Measurements from ENCODE around the gene IRF4.

Gene IRF4

DNA sequence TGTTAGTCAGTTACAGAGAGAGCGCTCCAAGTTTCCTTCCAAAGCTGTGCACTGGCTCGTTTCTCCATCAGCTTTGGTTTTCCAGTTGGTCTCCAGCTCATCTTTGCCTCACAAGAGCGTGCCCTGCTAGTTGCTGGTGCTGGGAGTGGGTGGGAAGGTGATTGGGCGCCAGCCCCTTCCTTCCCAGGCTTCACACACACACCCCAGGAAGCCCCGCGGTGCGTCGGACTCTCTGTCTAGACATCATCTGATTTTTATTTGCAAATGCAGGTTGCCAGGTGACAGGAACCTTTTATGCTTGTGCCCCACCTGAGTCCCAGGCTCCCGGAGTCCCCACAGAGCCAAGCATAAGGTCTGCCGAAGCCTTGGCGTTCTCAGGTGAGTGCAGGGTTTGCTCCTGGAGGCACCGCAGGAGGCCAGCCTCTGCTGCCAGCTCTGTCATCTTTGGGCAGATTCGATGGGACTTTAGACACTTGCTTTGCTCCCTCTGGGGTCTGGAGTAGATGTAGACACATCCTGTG, 7.1 kb downstream of the IRF4 start:
- no peak for DNase-seq (ENCODE audit: low spot score)

DNA sequence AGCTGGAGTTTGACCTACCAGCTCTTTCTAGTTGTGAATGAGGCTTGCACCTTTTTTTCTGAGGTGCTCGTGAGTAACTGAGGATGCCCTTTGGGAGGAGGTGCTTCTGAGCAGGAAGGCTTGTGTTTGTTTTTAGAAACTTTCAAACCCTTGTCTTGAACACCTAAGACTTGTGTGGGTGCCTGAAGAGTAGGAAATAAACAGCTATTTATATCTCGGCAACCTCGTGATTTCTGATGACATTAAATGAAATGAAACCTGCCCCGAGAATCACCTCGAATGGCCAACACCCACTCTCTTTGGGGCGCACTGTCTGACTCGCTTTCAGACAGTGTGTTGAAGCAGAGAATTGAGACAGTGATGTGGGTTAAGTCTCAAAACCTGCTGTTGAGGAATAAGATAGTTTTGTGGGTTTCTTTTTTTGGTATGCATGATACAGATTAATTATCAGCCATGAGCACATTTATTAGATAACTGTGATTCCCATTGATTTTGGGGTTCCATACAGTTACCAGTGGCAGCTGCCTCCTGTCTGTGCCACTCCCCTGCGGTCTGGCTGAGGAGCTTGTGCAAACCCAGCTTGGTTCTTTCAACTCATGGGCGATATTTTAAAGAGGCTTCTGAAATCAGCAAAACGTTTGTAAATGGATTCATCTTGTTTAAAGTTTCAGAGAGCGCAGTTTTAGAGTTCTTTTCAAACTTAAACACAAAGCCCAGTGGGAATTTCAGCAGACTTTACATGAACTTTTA, 8.4 kb downstream of the IRF4 start:
- no peak for DNase-seq (ENCODE audit: low spot score)

DNA sequence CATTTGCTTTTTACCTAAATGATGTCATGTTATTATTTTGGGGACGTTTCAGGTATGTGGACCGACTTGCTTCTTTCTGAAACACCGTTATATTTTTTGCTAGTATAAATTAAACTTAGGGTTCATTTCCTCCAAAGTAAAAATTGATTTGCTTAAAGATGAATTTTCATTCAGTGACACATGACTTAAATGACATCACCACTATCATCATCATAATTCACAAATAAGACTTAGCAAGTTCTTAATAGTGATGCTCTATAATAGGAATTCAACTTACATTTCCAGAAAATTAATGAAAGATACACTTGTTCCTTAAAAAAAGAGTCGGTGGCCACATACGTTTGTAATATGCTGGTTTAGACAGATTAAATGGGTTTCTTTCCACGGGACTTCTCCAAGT, 9.3 kb downstream of the IRF4 start:
- no peak for DNase-seq (ENCODE audit: low spot score)

DNA sequence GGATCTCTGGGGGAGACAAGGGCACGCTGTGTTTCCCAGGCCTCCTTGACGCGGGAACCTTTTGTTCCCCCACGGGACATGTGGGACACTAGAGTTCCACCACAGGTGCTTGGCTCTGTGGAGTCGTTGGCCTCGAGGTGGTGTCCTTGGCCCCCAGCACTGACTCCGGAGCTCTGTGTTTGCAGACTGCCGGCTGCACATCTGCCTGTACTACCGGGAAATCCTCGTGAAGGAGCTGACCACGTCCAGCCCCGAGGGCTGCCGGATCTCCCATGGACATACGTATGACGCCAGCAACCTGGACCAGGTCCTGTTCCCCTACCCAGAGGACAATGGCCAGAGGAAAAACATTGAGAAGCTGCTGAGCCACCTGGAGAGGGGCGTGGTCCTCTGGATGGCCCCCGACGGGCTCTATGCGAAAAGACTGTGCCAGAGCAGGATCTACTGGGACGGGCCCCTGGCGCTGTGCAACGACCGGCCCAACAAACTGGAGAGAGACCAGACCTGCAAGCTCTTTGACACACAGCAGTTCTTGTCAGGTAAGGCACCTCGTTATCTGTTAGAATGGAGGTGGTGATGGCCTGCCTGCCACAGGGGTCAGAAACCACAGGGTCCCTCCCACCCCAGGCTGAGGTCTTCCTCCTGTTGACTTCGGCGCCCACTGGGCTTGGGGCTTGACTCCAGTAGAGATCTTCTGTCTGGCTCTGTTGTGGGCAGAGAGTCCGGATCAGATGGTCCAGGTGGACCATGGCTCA, 9.9 kb downstream of the IRF4 start:
- DNase-seq (ENCODE audit: low spot score), result no peak

DNA sequence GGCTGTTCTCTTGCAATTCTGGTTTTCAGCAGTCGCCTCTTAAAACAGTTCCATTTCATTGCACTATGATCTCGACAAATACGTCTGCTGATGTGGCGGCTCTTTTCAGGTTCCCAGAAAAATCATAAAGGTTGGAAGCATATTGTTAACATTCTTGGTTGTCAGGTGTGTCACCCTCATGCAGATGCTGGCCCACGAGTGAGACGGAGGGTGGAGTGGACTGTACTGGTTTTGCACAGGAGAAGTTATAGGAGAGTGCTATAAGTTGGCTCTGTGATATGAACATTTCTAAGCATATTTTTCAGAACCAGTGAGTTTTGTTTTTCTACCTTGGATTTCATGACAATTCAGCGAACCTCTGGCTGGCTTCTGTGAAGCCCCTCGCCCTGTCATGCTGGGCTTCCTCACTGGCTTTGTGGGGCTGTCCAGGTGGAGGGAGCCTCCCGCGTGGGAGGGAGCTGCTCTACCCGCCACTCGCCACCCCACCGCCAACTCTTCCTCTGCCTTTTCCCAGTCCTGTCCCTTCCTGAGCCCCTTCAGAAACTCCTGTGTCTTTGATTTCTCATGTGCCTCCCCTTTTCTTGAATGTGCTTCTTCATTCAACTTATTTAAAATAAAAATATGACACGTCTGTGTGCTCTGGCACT, 10.6 kb downstream of the IRF4 start:
- no peak for DNase-seq (ENCODE audit: low spot score)

- no peak for DNase-seq (ENCODE audit: low spot score)
These were observed 11.5 kb downstream of the IRF4 start for GRCh38 chr6:402901-403658.

- DNase-seq (ENCODE audit: low spot score), result no peak
These were observed 12.4 kb downstream of the IRF4 start for GRCh38 chr6:403659-404655.

DNA sequence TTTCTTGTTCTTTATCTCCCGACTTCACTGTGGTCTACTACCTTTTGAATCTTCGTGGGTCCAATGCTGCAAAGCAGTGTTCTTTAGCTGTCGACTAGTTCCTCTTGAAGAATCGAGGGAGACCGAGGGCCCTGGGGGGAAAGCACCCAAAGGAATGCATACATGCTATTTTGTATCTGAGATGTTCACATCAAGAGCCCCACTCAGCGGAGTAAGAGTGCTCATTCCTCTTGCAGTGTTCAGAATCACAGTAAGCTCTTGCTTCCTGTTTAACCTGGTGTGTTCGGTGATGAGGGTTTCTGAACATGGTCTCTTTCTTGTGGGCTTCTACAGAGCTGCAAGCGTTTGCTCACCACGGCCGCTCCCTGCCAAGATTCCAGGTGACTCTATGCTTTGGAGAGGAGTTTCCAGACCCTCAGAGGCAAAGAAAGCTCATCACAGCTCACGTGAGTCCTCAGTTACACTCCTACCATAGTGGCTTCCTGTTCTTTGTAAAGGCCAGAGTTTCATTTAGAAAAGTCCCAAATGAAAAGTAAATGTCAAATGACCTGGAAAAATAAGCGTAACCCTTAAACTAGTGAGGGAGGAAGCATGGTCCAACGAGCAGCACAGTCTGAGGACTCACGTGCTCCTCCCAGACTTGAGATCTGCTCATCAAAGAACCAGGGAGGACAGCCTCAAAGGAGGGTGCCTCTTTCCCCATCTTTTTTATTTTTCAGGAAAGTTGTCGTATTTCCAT, 13.3 kb downstream of the IRF4 start:
- DNase-seq (ENCODE audit: low spot score), result no peak

DNA sequence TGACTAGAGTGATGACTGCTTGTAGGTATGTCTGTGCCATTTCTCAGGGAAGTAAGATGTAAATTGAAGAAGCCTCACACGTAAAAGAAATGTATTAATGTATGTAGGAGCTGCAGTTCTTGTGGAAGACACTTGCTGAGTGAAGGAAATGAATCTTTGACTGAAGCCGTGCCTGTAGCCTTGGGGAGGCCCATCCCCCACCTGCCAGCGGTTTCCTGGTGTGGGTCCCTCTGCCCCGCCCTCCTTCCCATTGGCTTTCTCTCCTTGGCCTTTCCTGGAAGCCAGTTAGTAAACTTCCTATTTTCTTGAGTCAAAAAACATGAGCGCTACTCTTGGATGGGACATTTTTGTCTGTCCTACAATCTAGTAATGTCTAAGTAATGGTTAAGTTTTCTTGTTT, 16.6 kb downstream of the IRF4 start:
- no peak for DNase-seq (ENCODE audit: low spot score)

DNA sequence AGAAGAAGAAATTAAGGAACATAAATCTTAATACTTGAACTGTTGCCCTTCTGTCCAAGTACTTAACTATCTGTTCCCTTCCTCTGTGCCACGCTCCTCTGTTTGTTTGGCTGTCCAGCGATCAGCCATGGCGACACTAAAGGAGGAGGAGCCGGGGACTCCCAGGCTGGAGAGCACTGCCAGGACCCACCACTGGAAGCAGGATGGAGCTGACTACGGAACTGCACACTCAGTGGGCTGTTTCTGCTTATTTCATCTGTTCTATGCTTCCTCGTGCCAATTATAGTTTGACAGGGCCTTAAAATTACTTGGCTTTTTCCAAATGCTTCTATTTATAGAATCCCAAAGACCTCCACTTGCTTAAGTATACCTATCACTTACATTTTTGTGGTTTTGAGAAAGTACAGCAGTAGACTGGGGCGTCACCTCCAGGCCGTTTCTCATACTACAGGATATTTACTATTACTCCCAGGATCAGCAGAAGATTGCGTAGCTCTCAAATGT, 17.1 kb downstream of the IRF4 start:
- DNase-seq (ENCODE audit: low spot score), result no peak

GRCh38 chr6:409370-409972, 17.9 kb downstream of the IRF4 start:
- no peak for DNase-seq (ENCODE audit: low spot score)

GRCh38 chr6:410555-411395, 19.2 kb downstream of the IRF4 start:
- DNase-seq (ENCODE audit: low spot score), result no peak

GRCh38 chr6:411402-412145, 20.0 kb downstream of the IRF4 start:
- DNase-seq (ENCODE audit: low spot score), result no peak

- no peak for DNase-seq (ENCODE audit: low spot score)
These were observed 20.8 kb downstream of the IRF4 start for GRCh38 chr6:412146-412886.

DNA sequence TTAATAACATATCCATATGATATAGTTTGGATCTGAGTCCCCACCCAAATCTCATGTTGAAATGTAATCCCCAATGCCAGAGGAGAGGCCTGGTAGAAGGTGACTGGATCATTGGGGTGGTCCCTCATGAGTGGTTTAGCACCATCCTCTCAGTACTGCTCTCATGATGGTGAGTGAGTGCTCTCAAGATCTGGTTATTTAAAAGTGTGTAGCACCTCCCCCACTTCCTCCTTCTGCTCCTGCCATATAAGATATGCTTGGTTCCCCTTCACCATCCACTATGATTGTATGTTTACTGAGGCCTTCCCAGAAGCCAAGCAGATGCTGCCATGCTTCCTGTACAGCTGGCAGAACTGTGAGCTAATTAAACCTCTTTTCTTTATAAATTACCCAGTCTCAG, 22.9 kb downstream of the IRF4 start:
- no peak for DNase-seq (ENCODE audit: low spot score)

DNA sequence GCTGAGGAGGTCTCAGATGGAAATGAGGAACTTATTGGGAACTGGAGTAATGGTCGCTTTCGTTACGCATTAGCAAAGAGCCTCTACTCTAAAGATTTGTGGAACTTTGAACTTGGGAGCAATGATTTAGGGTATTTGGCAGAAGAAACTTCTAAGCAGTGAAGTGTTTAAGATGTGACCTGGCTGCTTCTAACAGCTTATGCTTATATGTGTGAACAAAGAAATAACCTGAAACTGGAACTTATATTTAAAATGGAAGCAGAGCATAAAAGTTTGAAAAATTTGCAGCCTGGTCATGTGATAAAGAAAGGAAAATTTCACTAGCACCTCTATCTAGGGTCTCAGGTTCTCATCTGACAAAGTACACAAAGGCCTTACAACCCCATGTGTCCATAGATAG, 23.5 kb downstream of the IRF4 start:
- DNase-seq (ENCODE audit: low spot score), result no peak

GRCh38 chr6:421211-421610, 29.7 kb downstream of the IRF4 start:
- no peak for DNase-seq (ENCODE audit: low spot score)

Data from CD4-positive, alpha-beta T cell treated with Interleukin-6 at 100 ng/mL for 8 hours (primary cell).